Measurements from ENCODE around the gene HBE1. TPM values are rescaled to one million over a fixed set of nuclear protein-coding genes. Genes with fewer than 3 reads are reported as not detected.

Gene HBE1
- total and polyA plus RNA-seq, 2 of the 8 experiments (the other 6 are each of a cell fraction or from before 2014, with no cell fraction given) = 0.39 TPM; not detected in 1

GRCh38 chr11:5233307-5233706, 36.4 kb downstream of the HBE1 start:
- no peak overlapping the region for H3K27ac ChIP-seq (ENCODE audit: low read depth, low read length)
- H2AFZ ChIP-seq (ENCODE audit: low read length) = no peak overlapping the region
- no peak overlapping the region for H4K5ac ChIP-seq (ENCODE audit: insufficient read length, low read depth, low read length)
- CTCF ChIA-PET (ENCODE audit: partially characterized antibody) = no interaction called here
- no peak overlapping the region for H3K23ac ChIP-seq (ENCODE audit: insufficient read length)
- POLR2A ChIA-PET (ENCODE audit: partially characterized antibody) = no interaction called here
- H3K4me2 ChIP-seq (ENCODE audit: insufficient read depth in 1 of 2, low read depth in 2 of 2, low read length in 2 of 2) = no peak overlapping the region
- H3K18ac ChIP-seq (ENCODE audit: extremely low read depth, low read length) = no peak overlapping the region
- no peak overlapping the region for H2BK5ac ChIP-seq (ENCODE audit: low read depth, low read length)
- no peak overlapping the region for H4K91ac ChIP-seq (replicated peaks; ENCODE audit: insufficient read length, low read length)
- H3K4ac ChIP-seq (replicated peaks; ENCODE audit: insufficient read length, low read depth, low read length) = no peak overlapping the region
- no peaks in the 10 kb centered on the region for H3K79me2 ChIP-seq (ENCODE audit: control insufficient read depth in 1 of 2, insufficient read depth in 2 of 2, low read length in 2 of 2)
- H3K4me1 ChIP-seq (replicated peaks in 1 of 4; ENCODE audit: control insufficient read depth in 3 of 4, insufficient read depth in 4 of 4, low read length in 3 of 4) = no peaks in the 10 kb centered on the region
- no peaks in the 10 kb centered on the region for H3K79me1 ChIP-seq (ENCODE audit: low read depth, low read length)
- no peak overlapping the region for H2AK5ac ChIP-seq (ENCODE audit: low read depth, low read length)
- TF ChIP-seq SUZ12 (IDR thresholded peaks at IDR 0.05; ENCODE audit: low read length) (no peak), NANOG (IDR thresholded peaks at IDR 0.05; ENCODE audit: insufficient read depth, low read depth, low read length, poor library complexity, severe bottlenecking) (no peak), SIN3A (conservative IDR thresholded peaks at IDR 0.05 in 1 of 2, IDR thresholded peaks at IDR 0.05 in 1 of 2; ENCODE audit: low read depth in 1 of 2, low read length in 2 of 2) (no peak), ZNF274 (IDR thresholded peaks at IDR 0.05; ENCODE audit: borderline replicate concordance, extremely low read depth, low read length) (no peak), SIRT6 (IDR thresholded peaks at IDR 0.05; ENCODE audit: low read length) (no peak), EGR1 (IDR thresholded peaks at IDR 0.05; ENCODE audit: borderline replicate concordance, low read depth, low read length) (no peak), FOSL1 (IDR thresholded peaks at IDR 0.05; ENCODE audit: insufficient read depth, low read depth, low read length) (no peak), POLR2A (IDR thresholded peaks at IDR 0.05; ENCODE audit: control extremely low read depth in 1 of 2, low read depth in 2 of 2, low read length in 2 of 2) (no peak)
- H3K56ac ChIP-seq (replicated peaks; ENCODE audit: insufficient read length, low read depth, low read length) = no peak overlapping the region
- H3K27me3 ChIP-seq (replicated peaks in 1 of 4; ENCODE audit: control insufficient read depth in 3 of 4, extremely low read depth in 1 of 4, insufficient read depth in 3 of 4, low read length in 3 of 4) = no peaks in the 10 kb centered on the region
- no peaks in the 10 kb centered on the region; the same call in 1 of the 2 replicates for H3K23me2 ChIP-seq (ENCODE audit: low read depth, low read length)
- 92% methylated on average over 1 of the region's 1 CpG; no CpG with 5 or more reads in 1 of the 2 experiments for WGBS, 2 experiments (ENCODE audit: extremely low coverage in 1 of 2, insufficient coverage in 1 of 2, insufficient read length in 1 of 2, insufficient replicate concordance in 2 of 2, low coverage in 1 of 2, low lambda C conversion rate in 2 of 2, missing lambda C conversion rate in 1 of 2)
- H2BK120ac ChIP-seq (replicated peaks; ENCODE audit: low read depth, low read length) = no peak overlapping the region
- no peaks in the 10 kb centered on the region for H4K20me1 ChIP-seq (replicated peaks in 1 of 2; ENCODE audit: control insufficient read depth in 1 of 2, insufficient read depth in 2 of 2, low read length in 2 of 2)
- FAIRE-seq = no peak
- H3K9me3 ChIP-seq (ENCODE audit: insufficient read depth in 2 of 2, low read depth in 1 of 2, low read length in 1 of 2) = no peaks in the 10 kb centered on the region
- no peak overlapping the region for H2BK20ac ChIP-seq (ENCODE audit: low read length)
- no peak overlapping the region for H3K9ac ChIP-seq (replicated peaks in 1 of 4; ENCODE audit: extremely low read depth in 1 of 4, low read depth in 3 of 4, low read length in 3 of 4)
- no peak overlapping the region for H3K4me3 ChIP-seq (ENCODE audit: extremely low read depth in 1 of 4, insufficient read depth in 2 of 4, low read depth in 3 of 4, low read length in 4 of 4)
- no peak for DNase-seq (ENCODE audit: low read depth in 1 of 2, low spot score in 2 of 2)
- no peak overlapping the region for H2BK12ac ChIP-seq (ENCODE audit: low read depth, low read length)
- H2BK15ac ChIP-seq (ENCODE audit: low read length) = no peak overlapping the region
- H3K36me3 ChIP-seq (ENCODE audit: control insufficient read depth in 2 of 4, insufficient read depth in 4 of 4, low read length in 3 of 4) = no peaks in the 10 kb centered on the region
- no peak overlapping the region for H4K8ac ChIP-seq (ENCODE audit: extremely low read depth, insufficient read depth, low read length)
- no peak overlapping the region for H3K14ac ChIP-seq (ENCODE audit: insufficient read length)

Data from H1 (cell line).